Heart right ventricle (tissue), 16 donors: ENCODE measurements around the gene CHTF18. TPM values are rescaled to one million over a fixed set of nuclear protein-coding genes. Genes with fewer than 3 reads are reported as not detected.

Experiments
- ATAC-seq, 8 donors: fragments of 200-7000 bp; cut with Tn5 transposase; one replicate each; pipeline ENCODE4 v1.9.1; 2020; ENCODE audit warnings: mild to moderate bottlenecking in 8 of 8, moderate library complexity in 8 of 8, moderate number of reproducible peaks in 1 of 8
- DNase-seq, 2 donors: peaks; one replicate each; pipeline ENCODE4 v3.0.0-alpha.2; 2020
- H3K27ac ChIP-seq, 10 donors: fragments of 200-600 bp; sonication (generic) in 2 of 10; one replicate each; pipeline versions ENCODE4 v1.5.0 to v1.8.0; 2020 to 2022; ENCODE audit warnings: mild to moderate bottlenecking in 3 of 10
- H3K27me3 ChIP-seq, 7 donors: fragments of 200-600 bp; one replicate each; pipeline ENCODE4 v1.8.0; 2021 to 2022; ENCODE audit warnings: mild to moderate bottlenecking in 2 of 7
- H3K36me3 ChIP-seq, 9 donors: fragments of 200-600 bp; sonication (generic) in 1 of 9; one replicate each; pipeline versions ENCODE4 v1.5.0 to v1.8.0; 2020 to 2022; ENCODE audit warnings: mild to moderate bottlenecking in 2 of 9
- H3K4me1 ChIP-seq, 9 donors: fragments of 200-600 bp; sonication (generic) in 1 of 9; one replicate each; pipeline versions ENCODE4 v1.5.0 to v1.8.0; 2020 to 2022; ENCODE audit warnings: mild to moderate bottlenecking in 4 of 9
- H3K4me3 ChIP-seq, 10 donors: fragments of 200-600 bp; sonication (generic) in 2 of 10; one replicate each; pipeline versions ENCODE4 v1.5.0 to v1.8.0; 2020 to 2022; ENCODE audit warnings: mild to moderate bottlenecking in 7 of 10, moderate library complexity in 2 of 10
- H3K9me3 ChIP-seq, 11 donors: fragments of 200-600 bp in 10 of 11; sonication (generic) in 2 of 11; one replicate each; pipeline versions ENCODE4 v1.5.0 to v1.8.0; 2013 to 2022; ENCODE audit warnings: mild to moderate bottlenecking in 2 of 11, control low read depth in 1 of 11, moderate library complexity in 1 of 11
- CTCF ChIP-seq, 9 donors: fragments of 200-600 bp; sonication (generic) in 2 of 9; IDR thresholded peaks; one replicate each; pipeline versions ENCODE4 v1.5.0 to v1.8.0; 2021 to 2022; ENCODE audit warnings: antibody characterized with exemption in 9 of 9, mild to moderate bottlenecking in 5 of 9, moderate library complexity in 1 of 9
- WGBS, 2 donors: extraction: QIAGEN DNeasy Blood & Tissue Kit; methylation state at CpG; one replicate each; pipeline ENCODE4 v1.1.7; 2013; ENCODE audit warnings: inconsistent platforms in 1 of 2; 5-methylcytosine and 5-hydroxymethylcytosine counted together
- intact Hi-C, 10 donors: fragments of 100-400 bp; cut with DNase I; formaldehyde crosslinking; loops; one replicate each; pipeline versions ENCODE4 v1.11.1 to v1.14.2; 2022
- polyA plus RNA-seq, 2 donors: library from polyadenylated mRNA; stranded (reverse); fragments of 200-250 nt; gene quantifications; one replicate each; pipeline ENCODE4 v1.2.3, GENCODE V29; 2013
- total RNA-seq, 10 donors: library from RNA; stranded (reverse); fragmentation: NEBNext Ultra II Directional in 3 of 10; extraction: Animal tissue kit (Norgen Biotek cat#: 25700) in 3 of 10; gene quantifications; one replicate each; pipeline versions ENCODE4 v1.2.1 to v1.2.4, GENCODE V29; 2021 to 2023
- donor health status: Arrhythmogenic right ventricular cardiomyopathy.
- donor health status: ischemic (EF 13 %, LVEDD 7.1; RV severe dilation, severe dysfunction).
- donor health status: healthy with polysubstance abuse.
- donor health status: DM: no; HTN: yes; CAD: no.
- donor health status: DM: no; HTN: no; CAD: no.
- donor health status: ischemic (EF 25% LVEDD 6.9; RV normal size, moderate dysfunction).
- donor health status: ischemic (EF 25% LVEDD 5.7; RV mildly dilated, moderate dysfunction).
- donor health status: healthy.
- donor health status: DM: yes; HTN: yes; CAD: no.
- donor health status: Ischemic cardiomyopathy.
- donor health status: ischemic (EF 35%, LVEDD 5.7; RV mildly dilated, moderate dysfunction).
- donor health status: nonischemic (EF 11% LVEDD 7.7; RV severe dilation, severe dysfunction).
- donor health status: DM: yes; HTN: yes; CAD: no.
- donor health status: PGD.
- donor health status: ischemic (EF 29% LVEDD 5.4; RV normal size, mild dysfunction).
- donor health status: nonischemic (EF 23%, LVEDD 6.1; RV moderate dilation, normal function).

The CHTF18 gene
- total and polyA plus RNA-seq, 12 donors, result 2.8 to 8.2 (median 5.8) TPM

- Histone ChIP-seq H3K36me3 (no peaks in the 10 kb centered on the region), H3K27me3 (peaks cover 0 to 12% (median 5%) of the 10 kb centered on the region in 7 donors), H3K9me3 (no peaks in the 10 kb centered on the region), H3K4me3 (no peak overlapping the region), H3K4me1 (no peaks in the 10 kb centered on the region), H3K27ac (no peak overlapping the region)
- 41 to 75% methylated on average over 6 to 21 of the region's 38 CpGs for WGBS, 2 donors
- TF ChIP-seq CTCF (IDR thresholded peaks at IDR 0.05), result no peak
- DNase-seq (no peak), ATAC-seq (no peak)
- intact Hi-C loops, result no loop called here
Measured at GRCh38 chr16:767743-768235, 20.6 kb upstream of the CHTF18 start.

- Histone ChIP-seq H3K4me3 (no peak overlapping the region), H3K36me3 (no peaks in the 10 kb centered on the region), H3K27me3 (peaks cover 0 to 9% (median 0%) of the 10 kb centered on the region in 7 donors), H3K4me1 (no peaks in the 10 kb centered on the region), H3K27ac (no peak overlapping the region), H3K9me3 (no peaks in the 10 kb centered on the region)
- intact Hi-C loops, result no loop called here
- no peak for TF ChIP-seq CTCF (IDR thresholded peaks at IDR 0.05)
- ATAC-seq (no peak), DNase-seq (no peak)
- WGBS, 2 donors, result 67 to 77% methylated on average over 20 to 21 of the region's 21 CpGs
Measured at GRCh38 chr16:768428-768827, 20.0 kb upstream of the CHTF18 start.

GRCh38 chr16:769184-769784, 19.1 kb upstream of the CHTF18 start:
- WGBS, 2 donors, result 30 to 50% methylated on average over 17 to 20 of the region's 20 CpGs
- Histone ChIP-seq H3K4me3 (no peak overlapping the region), H3K36me3 (no peaks in the 10 kb centered on the region), H3K27me3 (peaks cover 0 to 7% (median 2%) of the 10 kb centered on the region in 7 donors), H3K27ac (no peak overlapping the region), H3K4me1 (no peaks in the 10 kb centered on the region), H3K9me3 (no peaks in the 10 kb centered on the region)
- ATAC-seq (no peak), DNase-seq (no peak)
- intact Hi-C loops, result no loop called here
- no peak for TF ChIP-seq CTCF (IDR thresholded peaks at IDR 0.05)

- no peak for DNase-seq
Measured at GRCh38 chr16:769934-770333, 18.5 kb upstream of the CHTF18 start.

More at GRCh38 chr16:769934-770333, 18.5 kb upstream of the CHTF18 start:
- no peak for TF ChIP-seq CTCF (IDR thresholded peaks at IDR 0.05)
- WGBS, 2 donors, result 69 to 75% methylated on average over 19 of the region's 19 CpGs
- intact Hi-C loops, result no loop called here
- Histone ChIP-seq H3K27me3 (peaks cover 0 to 10% (median 4%) of the 10 kb centered on the region in 7 donors), H3K36me3 (no peaks in the 10 kb centered on the region), H3K27ac (no peak overlapping the region), H3K4me3 (no peak overlapping the region), H3K9me3 (no peaks in the 10 kb centered on the region), H3K4me1 (no peaks in the 10 kb centered on the region)
- no peak for ATAC-seq
